DND-41 (cell line): Measurements from ENCODE around the gene SAT1.

Experiments used
- EZH2 ChIP-seq: IDR thresholded peaks from 3 replicates; pipeline ENCODE4 v1.6.1; 2012; ENCODE audit warnings: borderline replicate concordance, low read depth, mild to moderate bottlenecking, moderate library complexity, low read length, inconsistent platforms; ENCODE audit not compliant: severe bottlenecking
- TF ChIP-seq, protein P1 (sequence below): IDR thresholded peaks from 2 replicates; pipeline ENCODE4 v1.5.1; 2012; ENCODE audit warnings: borderline replicate concordance, low read length, moderate library complexity, mild to moderate bottlenecking; ENCODE audit not compliant: poor library complexity, severe bottlenecking; ENCODE audit errors: extremely low read depth

DNA sequence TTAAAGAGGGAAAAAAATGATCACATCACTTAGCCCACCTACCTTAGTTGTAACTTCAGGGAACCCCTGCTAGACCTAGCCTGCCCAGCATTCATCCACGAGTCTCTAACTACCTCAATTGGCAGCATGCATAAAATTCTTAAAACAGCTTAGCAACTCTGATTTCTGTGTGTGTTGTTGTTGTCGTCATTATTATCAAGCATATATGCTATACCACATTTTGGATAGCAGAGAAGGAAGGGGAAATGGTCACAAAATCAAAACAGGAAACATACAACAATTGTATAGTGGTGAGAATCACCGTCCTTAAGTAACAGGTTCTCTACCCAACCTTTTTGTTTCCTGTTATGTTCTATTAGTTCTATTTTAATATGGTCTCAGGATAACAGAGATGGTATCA lies 37.2 kb upstream of the SAT1 start:
- TF ChIP-seq, protein P1, sequence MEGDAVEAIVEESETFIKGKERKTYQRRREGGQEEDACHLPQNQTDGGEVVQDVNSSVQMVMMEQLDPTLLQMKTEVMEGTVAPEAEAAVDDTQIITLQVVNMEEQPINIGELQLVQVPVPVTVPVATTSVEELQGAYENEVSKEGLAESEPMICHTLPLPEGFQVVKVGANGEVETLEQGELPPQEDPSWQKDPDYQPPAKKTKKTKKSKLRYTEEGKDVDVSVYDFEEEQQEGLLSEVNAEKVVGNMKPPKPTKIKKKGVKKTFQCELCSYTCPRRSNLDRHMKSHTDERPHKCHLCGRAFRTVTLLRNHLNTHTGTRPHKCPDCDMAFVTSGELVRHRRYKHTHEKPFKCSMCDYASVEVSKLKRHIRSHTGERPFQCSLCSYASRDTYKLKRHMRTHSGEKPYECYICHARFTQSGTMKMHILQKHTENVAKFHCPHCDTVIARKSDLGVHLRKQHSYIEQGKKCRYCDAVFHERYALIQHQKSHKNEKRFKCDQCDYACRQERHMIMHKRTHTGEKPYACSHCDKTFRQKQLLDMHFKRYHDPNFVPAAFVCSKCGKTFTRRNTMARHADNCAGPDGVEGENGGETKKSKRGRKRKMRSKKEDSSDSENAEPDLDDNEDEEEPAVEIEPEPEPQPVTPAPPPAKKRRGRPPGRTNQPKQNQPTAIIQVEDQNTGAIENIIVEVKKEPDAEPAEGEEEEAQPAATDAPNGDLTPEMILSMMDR, result no peak
- no peak for TF ChIP-seq EZH2
